ENCODE data around the gene GP9.
"Not testable (repeated sequence)": the region's sequence is repeated elsewhere in the genome, so short reads cannot be mapped to it uniquely, and the experiment has no call there.

The GP9 gene

GRCh38 chr3:129050556-129051295 is 9.9 kb upstream of the GP9 start:
- DNase-seq (ENCODE audit: low read depth): no peak

- no peak for DNase-seq (ENCODE audit: low read depth)
These were observed 8.7 kb upstream of the GP9 start for GRCh38 chr3:129051871-129052340.

- no peak for DNase-seq (ENCODE audit: low read depth)
These were observed 7.9 kb upstream of the GP9 start for GRCh38 chr3:129052675-129053074.

GRCh38 chr3:129054605-129055104 is 5.9 kb upstream of the GP9 start:
- no peak for DNase-seq (ENCODE audit: low read depth)

GRCh38 chr3:129056451-129057173 is 4.0 kb upstream of the GP9 start:
- DNase-seq (ENCODE audit: low read depth): no peak

- DNase-seq (ENCODE audit: low read depth): no peak
These were observed 3.3 kb upstream of the GP9 start for GRCh38 chr3:129057249-129057648.

- DNase-seq (ENCODE audit: low read depth): no peak
These were observed 2.0 kb upstream of the GP9 start for GRCh38 chr3:129058441-129059200.

GRCh38 chr3:129059311-129059958 is 1.1 kb upstream of the GP9 start:
- DNase-seq (ENCODE audit: low read depth): no peak

- no peak for DNase-seq (ENCODE audit: low read depth)
These were observed 676 bp downstream of the GP9 start for GRCh38 chr3:129061023-129061887.

GRCh38 chr3:129061888-129062834 is 1.6 kb downstream of the GP9 start:
- DNase-seq (ENCODE audit: low read depth): no peak

- DNase-seq (ENCODE audit: low read depth): no peak
These were observed 2.6 kb downstream of the GP9 start for GRCh38 chr3:129063091-129063640.

- no peak for DNase-seq (ENCODE audit: low read depth)
These were observed 3.4 kb downstream of the GP9 start for GRCh38 chr3:129063841-129064482.

GRCh38 chr3:129065016-129065719 is 4.6 kb downstream of the GP9 start:
- no peak for DNase-seq (ENCODE audit: low read depth)

- DNase-seq (ENCODE audit: low read depth): no peak
These were observed 5.1 kb downstream of the GP9 start for GRCh38 chr3:129065720-129066073.

- DNase-seq (ENCODE audit: low read depth): not testable (repeated sequence)
These were observed 7.1 kb downstream of the GP9 start for GRCh38 chr3:129067719-129068118.

- DNase-seq (ENCODE audit: low read depth): no peak
These were observed 7.8 kb downstream of the GP9 start for GRCh38 chr3:129068291-129068886.

GRCh38 chr3:129069313-129070085 is 8.9 kb downstream of the GP9 start:
- DNase-seq (ENCODE audit: low read depth): not testable (repeated sequence)
